Measurements from ENCODE around the gene USP53.

GRCh38 chr4:119184128-119184527 is 28.4 kb upstream of the USP53 start:
- TF ChIP-seq BCL11B (tag by site-specific recombination; IDR thresholded peaks at IDR 0.05; ENCODE audit: low read depth) (no peak), ZFP3 (tag by site-specific recombination; IDR thresholded peaks at IDR 0.05; ENCODE audit: low read depth) (no peak), REST (tag by site-specific recombination; IDR thresholded peaks at IDR 0.05) (no peak), YY1 (tag by site-specific recombination; IDR thresholded peaks at IDR 0.05) (no peak)
